Activated CD4-positive, alpha-beta T cell treated with anti-CD3 and anti-CD28 coated beads, Interleukin-2, amount 50 U/mL, for 16 hours (primary cell): ENCODE results near the gene RPL13A.
"Not testable (repeated sequence)": the region's sequence is repeated elsewhere in the genome, so short reads cannot be mapped to it uniquely, and the experiment has no call there.

Experiments used
- DNase-seq: peaks from one replicate; pipeline ENCODE4 v3.0.0-alpha.2; 2020

The RPL13A gene

DNA sequence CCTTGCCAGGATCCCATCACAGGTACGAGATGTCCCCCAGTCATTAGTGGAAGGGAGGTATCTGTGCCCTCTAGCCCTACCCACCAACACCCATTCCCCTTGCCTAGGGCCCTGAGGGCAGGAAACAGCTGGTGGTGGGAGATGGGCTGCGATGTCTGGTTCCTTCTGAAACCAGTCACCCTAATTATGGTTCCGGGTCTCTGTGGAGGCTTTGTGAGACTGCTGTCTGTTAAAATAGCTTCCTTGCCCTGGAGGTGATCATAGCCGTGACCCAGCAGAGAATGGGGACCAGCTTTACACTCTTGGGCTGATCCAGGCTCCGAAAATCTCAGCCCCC is 28.9 kb upstream of the RPL13A start:
- no peak for DNase-seq

DNA sequence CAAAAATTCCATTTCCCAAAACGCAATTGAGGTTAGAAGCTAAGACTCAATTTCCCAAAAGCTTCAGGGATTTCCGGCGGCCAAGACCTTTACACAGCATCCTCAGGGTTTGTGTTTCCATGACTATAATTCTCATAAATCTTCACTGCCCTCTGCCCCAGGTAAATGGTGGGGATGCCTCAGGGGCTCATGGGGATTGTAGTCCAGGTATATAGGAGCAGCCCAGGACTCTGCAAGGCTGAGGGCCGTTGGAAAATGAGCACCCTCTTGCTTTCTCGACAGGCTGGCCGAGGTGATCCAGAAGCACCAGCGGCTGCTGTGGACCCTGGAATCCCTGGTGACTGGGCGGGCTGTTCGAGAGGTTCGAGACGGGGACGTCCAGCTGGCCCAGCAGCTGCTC is 28.0 kb upstream of the RPL13A start:
- no peak for DNase-seq

DNA sequence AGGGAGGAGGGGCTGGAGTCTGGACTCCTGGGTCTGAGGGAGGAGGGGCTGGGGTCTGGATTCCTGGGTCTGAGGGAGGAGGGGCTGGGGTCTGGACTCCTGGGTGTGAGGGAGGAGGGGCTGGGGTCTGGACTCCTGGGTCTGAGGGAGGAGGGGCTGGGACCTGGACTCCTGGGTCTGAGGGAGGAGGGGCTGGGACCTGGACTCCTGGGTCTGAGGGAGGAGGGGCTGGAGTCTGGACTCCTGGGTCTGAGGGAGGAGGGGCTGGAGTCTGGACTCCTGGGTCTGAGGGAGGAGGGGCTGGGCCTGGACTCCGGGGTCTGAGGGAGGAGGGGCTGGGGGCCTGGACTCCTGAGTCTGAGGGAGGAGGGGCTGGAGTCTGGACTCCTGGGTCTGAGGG is 26.3 kb upstream of the RPL13A start:
- DNase-seq, result not testable (repeated sequence)

DNA sequence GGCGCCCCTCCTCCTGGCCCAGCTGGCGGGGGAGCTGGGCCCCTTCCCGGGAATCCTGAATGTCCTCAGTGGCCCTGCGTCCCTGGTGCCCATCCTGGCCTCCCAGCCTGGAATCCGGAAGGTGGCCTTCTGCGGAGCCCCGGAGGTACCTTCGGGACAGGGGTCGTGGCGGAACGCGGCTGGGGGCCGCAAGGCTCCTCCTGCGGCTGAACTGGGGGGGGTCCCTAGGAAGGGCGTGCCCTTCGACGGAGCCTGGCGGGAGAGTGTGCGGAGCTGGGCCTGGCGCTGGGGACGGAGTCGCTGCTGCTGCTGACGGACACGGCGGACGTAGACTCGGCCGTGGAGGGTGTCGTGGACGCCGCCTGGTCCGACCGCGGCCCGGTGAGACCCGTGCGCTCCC is 25.8 kb upstream of the RPL13A start:
- DNase-seq, result no peak

DNA sequence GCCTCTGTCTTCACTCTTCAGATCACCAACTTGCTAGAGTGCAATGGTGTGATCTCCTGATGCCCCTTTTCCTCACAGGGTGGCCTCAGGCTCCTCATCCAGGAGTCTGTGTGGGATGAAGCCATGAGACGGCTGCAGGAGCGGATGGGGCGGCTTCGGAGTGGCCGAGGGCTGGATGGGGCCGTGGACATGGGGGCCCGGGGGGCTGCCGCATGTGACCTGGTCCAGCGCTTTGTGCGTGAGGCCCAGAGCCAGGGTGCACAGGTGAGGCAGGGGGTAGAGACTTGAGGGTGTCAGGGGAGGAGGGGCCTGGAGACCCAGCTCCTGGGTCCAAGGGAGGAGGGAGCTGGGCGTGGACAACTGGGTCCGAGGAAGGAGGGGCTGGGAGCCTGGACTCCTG is 24.9 kb upstream of the RPL13A start:
- no peak for DNase-seq

DNA sequence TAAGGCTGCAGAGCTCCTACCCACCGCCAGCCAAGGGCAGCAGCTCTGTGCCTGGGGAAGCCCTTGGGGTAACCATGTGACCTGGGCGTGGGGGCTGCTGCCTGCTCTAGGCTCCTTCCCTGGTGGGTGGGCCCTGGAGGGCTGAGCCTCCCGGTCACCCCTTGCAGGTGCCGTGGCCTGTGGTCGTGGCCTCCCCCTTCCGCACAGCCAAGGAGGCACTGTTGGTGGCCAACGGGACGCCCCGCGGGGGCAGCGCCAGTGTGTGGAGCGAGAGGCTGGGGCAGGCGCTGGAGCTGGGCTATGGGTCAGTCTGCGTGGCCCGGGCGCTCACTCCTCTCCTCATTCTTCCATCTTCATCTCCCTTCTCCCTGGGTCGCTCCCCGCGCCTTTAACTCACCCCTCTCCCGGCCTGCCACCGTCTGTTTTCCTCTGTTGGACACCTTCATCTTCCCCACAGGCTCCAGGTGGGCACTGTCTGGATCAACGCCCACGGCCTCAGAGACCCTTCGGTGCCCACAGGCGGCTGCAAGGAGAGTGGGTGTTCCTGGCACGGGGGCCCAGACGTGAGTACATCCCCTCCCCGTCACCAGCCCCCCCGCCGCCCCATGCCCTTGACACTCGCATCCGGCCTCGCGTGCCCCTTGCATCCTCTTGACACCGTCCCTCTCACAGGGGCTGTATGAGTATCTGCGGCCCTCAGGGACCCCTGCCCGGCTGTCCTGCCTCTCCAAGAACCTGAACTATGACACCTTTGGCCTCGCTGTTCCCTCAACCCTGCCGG is 23.3 kb upstream of the RPL13A start:
- DNase-seq, result no peak

DNA sequence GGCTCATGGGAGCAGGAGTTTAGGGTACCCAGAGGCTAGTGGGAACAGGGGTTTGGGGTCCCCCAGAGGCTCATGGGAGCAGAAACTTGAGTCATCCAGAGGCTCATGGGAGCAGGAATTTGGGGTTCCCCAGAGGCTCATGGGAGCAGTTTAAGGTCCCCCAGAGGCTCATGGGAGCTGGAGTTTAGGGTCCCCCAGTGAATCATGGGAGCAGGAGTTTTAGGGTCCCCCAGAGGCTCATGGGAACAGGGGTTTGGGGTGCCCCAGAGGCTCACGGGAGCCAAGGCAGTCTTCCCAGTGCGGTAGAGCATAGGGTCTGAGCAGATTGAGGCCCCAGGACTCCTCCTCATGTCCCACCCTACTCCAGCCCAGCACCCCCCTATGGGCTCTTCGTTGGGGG is 22.0 kb upstream of the RPL13A start:
- DNase-seq, result no peak

DNA sequence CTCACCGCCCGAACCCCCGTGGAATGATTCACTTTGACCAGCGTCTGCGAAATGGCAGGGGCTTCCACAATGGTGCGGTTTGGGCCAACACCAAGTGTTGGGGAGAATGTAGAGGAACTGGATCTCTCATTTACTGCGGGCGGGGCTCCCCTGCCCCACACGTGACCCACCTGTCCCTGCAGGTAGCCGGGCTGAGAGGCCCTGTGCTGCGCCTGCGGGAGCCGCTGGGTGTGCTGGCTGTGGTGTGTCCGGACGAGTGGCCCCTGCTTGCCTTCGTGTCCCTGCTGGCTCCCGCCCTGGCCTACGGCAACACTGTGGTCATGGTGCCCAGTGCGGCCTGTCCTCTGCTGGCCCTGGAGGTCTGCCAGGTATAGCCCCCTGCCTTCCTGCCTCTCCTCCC is 19.2 kb upstream of the RPL13A start:
- DNase-seq, result no peak

DNA sequence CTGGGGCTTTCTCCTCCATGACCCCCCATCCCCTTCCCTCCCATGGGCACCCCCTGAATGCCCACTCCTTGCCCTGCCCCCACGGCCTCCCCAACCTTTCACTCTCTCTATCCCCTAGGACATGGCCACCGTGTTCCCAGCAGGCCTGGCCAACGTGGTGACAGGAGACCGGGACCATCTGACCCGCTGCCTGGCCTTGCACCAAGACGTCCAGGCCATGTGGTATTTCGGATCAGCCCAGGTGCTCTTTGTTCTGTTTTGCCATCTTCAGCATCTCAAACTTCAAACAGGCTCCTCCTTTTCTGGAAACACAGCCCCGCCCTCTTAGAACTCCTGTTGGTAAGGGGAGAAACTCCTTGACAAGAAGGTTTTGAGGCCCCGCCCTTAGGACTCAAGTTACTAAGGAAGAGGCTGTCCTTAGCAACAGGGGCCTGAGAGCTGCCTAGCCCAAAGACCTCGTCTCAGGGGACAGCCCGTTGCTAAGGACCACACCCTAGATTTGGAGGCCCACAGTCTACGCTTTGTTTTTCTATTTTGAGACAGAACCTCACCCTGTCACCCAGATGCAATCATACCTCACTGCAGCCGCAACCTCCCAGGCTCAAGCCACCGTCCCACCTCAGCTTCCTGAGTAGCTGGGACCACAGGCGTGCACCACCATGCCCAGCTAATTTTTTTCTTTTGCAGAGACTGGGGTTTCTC is 18.5 kb upstream of the RPL13A start:
- DNase-seq, result peak; percentile 94

DNA sequence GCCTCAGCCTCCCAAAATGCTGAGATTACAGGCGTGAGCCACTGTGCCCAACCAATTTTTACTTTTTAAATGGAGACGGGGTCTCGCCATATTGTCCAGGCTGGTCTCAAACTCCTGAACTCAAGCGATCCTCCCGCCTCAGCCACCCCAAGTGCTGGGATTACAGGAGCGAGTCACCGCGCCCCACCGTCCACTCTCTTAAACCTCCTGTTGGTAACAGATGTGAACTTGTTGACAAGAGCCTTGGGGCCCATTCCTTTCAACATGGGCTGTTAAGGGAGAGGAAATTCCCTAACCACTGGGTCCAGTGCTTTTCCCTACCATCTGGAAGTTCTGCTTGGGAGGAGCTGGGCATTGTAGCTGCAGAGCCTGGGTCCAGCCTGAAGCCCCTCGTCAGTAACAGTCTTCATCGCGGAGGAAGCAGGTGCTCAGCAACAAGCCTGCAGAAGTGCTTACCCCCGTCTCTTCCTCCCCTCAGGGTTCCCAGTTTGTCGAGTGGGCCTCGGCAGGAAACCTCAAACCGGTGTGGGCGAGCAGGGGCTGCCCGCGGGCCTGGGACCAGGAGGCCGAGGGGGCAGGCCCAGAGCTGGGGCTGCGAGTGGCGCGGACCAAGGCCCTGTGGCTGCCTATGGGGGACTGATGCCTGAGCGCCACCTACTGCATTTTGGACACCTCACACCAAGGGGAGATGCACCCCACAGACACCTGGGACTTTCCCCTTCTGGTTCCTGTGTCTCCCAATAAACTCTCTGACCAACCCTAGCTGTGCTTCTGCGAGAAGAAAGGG is 17.4 kb upstream of the RPL13A start:
- peak; percentile 92 for DNase-seq

DNA sequence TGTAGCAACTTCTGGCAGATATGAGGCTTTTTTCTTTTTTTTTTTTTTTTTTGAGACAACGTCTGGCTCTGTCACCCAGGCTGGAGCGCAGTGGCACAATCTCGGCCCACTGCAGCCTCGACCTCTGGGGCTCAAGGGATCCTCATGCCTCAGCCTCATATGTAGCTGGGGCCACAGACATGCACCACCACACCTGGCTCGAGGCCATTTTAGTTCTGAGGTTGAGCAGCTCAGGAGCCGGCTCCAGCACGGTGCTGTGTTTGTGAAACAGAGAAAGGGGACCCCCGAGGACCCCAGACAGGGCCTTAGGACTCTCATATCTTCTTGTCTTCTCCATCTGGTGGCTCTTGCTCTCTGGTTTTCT is 16.8 kb upstream of the RPL13A start:
- DNase-seq, result no peak

DNA sequence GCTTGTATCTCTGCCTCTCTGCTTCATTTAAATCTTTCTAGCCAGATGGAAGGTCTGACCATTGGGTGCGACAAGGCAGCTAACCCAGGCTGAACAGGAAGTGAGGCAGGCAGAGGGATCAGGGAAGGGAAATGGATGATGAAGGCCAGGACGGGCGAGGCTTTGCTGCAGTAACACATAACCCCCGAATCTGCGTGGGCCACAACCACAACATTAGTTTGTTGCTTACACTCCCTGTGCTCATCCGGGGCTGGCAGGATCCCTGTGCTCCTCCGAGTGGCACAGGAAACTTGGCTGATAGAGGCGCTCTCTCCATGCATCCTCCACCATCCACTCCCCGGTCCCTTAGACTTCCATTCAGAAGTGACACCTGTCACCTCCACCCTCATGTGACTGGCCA is 14.5 kb upstream of the RPL13A start:
- no peak for DNase-seq

DNA sequence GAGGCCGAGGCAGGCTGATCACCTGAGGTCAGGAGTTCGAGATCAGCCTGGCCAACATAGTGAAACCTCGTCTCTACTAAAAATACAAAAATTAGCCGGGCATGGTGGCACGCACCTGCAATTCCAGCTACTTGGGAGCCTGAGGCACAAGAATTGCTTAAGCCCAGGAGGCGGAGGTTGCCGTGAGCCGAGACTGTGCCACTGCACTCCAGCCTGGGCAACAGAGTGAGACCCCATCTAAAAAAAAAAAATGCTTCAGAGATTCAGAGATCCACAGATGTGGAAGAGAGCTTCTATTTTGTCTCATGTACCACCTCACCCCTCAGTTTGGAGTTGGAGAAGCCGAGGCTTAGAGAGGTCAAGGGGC is 13.9 kb upstream of the RPL13A start:
- DNase-seq, result not testable (repeated sequence)

DNA sequence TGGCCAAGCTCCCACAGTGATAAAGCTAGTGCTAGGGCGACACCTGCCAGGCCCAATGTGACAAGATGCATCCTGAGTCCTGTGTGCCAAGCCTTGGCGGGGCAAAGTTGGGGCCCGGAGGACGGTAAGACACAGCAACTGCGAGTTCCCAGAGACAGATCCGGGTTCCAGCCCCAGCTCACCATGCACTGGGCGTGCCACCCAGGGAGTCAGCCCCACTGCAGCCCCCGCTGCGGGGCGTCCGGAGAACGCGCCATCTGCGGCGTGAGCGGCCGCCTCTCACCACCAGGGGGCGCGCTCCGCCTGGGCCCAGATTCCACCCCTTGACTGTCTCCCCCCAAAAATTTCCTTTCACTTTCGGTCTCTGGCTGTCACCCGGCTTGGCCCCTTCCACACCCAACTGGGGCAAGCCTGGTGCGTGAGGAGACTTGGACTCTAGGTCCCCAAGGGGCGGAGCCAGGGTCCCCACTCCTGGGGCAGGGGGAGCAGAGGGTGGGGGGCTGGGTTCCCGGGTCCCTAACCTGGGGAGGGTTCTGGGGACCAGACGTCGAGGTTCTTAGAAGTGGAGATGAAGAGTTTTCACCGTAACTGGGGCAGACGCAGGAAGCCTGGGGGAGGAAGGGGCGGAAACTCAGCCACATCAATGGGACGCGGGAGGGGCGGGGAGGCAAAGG is 13.4 kb upstream of the RPL13A start, which contains the start of gene FLT3LG:
Gene FLT3LG, plus strand, starts transcription at position 348 of the 674 bp plus-strand sequence. CDS start 425 bp downstream, outside the sequence.
- DNase-seq, result peak; percentile 95

DNA sequence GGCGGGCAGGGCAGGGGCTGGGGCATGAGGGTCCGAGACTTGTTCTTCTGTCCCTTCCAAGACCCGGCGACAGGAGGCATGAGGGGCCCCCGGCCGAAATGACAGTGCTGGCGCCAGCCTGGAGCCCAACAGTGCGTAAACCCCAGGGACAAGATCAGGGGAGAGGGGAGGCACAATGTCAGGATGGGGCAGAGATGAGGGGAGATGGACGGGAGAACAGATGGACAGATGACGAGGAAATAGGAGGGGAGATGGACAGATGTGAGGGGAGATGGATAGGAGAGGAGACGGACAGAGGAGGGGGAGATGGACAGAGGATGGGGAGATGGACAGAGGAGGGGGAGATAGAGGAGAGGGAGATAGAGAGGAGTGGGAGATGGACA is 12.9 kb upstream of the RPL13A start:
- DNase-seq, result no peak

DNA sequence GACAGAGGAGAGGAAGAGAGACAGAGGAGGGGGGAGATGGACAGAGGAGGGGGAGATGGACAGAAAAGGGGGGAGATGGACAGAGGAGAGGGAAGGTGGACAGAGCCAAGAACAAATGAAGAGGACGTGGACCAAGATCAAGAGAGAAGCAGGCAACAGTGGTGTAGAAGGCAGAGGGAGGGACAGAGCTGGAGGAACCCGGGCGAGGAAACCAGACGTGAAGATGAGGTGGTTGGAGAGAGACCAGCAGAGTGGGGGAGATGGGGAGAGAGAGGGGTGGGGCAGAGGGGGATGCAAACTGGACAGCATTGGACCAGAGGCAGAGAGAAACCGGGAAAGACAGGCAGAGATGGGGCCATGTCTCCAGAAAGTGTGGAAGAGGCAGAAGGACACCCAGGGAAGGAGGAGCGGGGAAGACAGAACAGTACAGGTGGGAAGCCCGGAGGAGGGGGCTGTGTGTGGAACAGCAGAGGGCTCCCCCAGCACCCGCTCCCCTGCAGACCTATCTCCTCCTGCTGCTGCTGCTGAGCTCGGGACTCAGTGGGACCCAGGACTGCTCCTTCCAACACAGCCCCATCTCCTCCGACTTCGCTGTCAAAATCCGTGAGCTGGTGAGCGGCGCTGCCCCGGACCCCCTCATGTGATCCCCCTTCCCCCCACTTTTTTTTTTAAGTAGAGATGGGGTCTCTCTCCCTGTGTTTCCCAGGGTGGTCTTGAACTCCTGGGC is 12.1 kb upstream of the RPL13A start:
- no peak for DNase-seq

DNA sequence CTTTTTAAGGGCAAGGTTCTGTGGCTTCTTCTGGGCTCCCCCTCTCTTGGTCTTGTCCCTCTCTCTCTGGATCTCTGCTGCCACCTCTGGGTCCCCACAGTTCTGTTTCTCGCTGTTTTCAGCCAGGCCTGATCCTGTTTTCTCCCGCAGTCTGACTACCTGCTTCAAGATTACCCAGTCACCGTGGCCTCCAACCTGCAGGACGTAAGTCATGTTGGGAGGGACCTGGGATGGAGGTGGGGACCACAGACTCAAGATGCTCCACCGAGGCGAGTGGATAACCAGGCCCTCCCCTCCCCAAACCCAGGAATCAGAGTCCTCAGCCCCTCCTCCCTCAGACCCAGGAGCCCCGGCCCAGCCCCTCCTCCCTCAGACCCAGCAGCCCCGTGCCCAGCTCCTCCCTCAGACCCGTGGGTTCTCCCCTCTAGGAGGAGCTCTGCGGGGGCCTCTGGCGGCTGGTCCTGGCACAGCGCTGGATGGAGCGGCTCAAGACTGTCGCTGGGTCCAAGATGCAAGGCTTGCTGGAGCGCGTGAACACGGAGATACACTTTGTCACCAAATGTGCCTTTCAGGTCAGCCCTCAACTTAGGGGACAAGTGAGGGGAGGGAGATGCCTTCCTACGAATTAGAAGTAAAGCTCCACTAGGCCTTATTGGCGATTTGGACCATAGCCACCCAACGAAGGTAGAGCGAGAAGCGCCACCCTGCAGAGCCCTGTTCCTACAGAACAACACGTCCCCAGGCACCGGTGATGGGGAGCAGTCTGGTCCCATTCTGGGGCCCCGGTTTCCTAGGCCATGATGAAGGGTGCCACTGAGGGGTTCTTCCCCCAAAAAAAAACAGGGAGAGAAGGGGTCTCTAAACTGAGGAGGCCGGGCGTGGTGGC is 11.2 kb upstream of the RPL13A start:
- DNase-seq, result peak; percentile 86

DNA sequence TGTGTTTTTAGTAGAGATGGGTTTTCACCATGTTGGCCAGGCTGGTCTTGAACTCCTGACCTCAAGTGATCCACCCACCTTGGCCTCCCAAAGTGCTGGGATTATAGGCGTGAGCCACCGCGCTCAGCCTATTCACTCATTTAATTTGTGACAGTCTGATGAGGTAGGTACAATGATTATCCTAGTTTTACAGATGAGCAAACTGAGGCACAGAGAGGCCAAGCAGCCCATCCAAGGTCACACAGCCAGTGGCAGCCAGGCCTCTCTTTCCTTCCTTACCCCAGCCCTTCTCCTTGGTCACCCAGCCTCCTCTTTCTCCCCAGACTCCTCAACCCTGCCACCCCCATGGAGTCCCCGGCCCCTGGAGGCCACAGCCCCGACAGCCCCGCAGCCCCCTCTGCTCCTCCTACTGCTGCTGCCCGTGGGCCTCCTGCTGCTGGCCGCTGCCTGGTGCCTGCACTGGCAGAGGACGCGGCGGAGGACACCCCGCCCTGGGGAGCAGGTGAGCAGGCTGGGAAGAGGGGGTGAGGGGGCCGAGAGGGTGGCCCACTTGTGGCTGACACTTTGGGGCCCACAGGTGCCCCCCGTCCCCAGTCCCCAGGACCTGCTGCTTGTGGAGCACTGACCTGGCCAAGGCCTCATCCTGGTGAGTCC is 7.3 kb upstream of the RPL13A start:
- no peak for DNase-seq

DNA sequence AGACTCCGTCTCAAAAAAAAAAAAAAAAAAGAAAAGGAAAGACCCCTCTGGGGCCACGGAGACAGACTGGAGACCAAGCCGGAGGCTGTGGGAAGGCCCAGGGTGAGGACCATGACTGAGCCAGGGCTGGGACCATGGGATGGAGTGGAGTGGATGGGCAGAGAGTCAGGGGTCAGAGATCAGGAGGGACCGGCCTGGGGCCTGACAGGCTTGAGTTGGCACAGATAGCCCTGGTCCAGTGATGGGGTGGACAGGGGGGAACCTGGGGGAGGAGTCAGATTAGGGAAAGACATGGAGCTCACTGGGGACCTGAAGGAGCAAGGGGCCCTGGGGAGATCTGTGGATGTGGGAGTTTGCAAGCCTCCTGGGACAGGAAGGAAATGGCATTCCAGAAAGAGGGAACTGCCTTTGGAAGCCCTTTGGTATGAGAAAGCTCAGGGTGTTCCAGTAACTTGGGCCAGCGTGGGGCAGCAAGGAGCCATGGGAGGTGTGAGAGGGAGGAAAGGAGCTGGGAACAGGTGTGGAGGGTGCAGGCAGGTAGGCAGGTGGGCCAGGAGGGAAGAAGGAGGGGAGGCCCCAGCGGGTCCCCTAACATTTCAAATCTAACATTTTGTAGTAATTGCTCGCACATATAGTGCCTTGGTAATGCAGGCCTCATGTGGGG is 6.3 kb upstream of the RPL13A start:
- DNase-seq, result no peak

DNA sequence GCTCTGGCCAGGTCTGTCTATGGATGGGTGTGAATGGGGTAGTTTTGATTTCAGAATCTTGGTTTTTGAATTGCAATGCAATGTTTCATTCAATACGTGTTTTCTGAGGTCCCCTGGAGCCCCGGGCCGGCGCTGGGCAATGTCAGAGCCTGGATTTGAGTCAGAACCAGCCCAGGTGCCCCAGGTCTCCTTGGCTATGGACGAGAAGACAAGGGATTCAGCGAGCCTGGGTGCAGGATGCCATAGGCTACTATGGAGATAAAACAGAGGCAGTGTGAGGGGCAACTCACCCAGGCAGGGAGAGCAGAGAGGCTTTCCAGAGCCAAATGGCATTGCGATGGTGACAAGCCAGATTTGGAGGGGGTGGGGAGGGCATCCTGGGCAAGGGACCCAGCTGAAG is 1.2 kb upstream of the RPL13A start:
- DNase-seq, result no peak
